Cardiac septum (tissue), 1 donor: ENCODE results near the gene SNX17. TPM values are rescaled to one million over a fixed set of nuclear protein-coding genes. Genes with fewer than 3 reads are reported as not detected.

Source experiments
- DNase-seq: peaks from one replicate; pipeline ENCODE4 v3.0.0-alpha.2; 2020; ENCODE audit warnings: low spot score
- intact Hi-C: fragments of 100-400 bp; cut with DNase I; formaldehyde crosslinking; loops from one replicate; pipeline ENCODE4 v1.14.0; 2022
- total RNA-seq: library from RNA; stranded (reverse); fragmentation: NEBNext Ultra II Directional; extraction: Animal tissue kit (Norgen Biotek cat#: 25700); gene quantifications from one replicate; pipeline ENCODE4 v1.2.1, GENCODE V29; 2021
- donor health status: DM: no; HTN: no; CAD: no.

Gene SNX17
- total RNA-seq, 1 donor from 2014 or later, result 80.3 TPM

DNA sequence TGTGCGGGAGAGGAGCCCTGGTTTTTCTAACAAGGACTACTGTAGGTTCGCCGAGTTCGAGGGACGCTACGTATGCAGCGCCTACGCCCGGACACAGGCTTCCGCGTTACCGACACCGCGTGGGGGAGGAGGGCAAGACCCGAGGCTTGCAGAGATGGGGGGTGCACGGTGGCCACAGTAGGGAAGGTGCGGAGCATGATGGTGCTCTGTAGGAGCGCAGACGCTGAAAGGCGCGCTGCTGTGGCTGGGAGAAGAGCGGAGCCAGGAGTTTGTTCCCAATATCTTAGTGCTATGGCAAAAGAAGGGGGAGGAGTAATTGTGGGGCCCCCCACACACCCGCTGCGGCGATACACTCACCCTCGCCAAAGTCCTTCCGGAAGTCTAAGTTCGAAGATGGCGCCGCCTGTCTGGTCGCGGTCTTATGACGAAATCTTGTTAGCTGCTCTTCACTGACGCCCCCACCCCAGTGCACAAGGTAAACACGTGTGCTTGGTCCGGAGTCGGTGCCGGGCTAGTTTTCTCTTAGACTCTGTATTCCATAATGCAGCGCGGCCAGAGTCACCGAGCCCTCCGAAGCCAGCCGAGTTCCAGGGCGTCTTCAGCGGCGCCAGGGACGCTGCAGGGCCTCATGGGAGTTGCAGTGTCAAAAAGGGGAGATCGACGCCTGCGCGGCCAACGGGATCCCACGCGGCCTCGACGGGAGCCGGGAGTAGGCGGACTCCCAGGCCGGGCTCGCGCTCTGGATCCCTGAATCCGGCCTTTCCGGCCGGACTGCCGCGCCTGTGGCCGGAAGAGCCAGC is 13.8 kb upstream of the SNX17 start, which contains the start of gene GTF3C2:
Gene GTF3C2, minus strand, starts transcription at position 383 of the 800 bp plus-strand sequence. CDS start 13,210 bp downstream, outside the sequence.
- peak; percentile 96 for DNase-seq
- intact Hi-C loops, result loop anchor here (1.0 to 2.0 kb wide), 2 partner anchors 14 to 34 kb away; partner anchors contain the start of genes EIF2B4, MPV17 and SNX17

DNA sequence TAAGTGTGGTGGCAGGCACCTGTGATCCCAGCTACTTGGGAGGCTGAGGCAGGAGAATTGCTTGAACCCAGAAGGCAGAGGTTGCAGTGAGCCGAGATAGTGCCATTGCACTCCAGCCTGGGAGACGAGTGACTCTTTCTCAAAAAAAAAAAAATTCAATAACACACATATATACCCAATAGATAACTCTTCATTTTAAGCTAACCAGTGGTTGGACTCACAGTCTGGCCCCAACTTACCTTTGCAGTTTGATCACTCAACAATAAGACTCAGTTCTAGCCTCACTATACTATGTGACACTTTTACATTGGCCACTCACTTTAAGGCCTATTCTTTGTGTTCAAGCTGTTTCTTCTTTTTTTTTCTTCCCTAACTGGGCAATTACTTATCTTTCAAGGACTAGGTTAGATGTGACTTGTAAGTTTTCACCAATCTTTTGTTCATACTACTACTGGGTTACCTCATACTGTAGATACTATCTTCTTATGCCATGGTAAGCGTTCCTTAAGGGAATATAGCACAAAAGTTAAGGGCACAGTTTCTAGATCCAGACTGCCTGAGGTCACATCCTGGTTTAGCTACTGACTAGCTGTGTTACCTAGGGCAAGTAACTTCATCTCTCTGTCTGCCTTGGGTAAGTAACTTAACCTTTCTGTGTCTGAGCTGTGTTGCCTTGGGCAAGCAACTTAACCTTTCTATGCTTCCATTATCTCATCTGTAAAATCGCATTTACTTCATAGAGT is 7.6 kb upstream of the SNX17 start:
- intact Hi-C loops, result no loop called here

DNA sequence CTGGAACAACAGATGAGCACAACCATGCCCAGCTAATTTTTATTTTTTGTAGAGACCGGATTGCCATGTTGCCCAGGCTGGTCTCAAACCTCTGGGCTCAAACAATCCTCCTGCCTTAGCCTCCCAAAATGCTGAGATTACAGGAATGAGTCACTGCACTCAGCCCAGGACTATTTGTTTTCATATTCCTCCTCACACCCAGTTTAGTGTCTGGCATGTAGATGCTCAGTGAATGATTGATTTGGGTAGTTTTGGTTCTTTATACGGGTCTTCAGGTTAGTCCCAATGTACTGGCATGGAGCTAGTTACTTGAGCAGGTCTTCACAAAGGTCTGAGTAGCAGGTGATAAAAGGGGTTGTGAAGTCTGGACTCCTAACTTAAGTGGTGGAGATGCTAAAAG is 6.5 kb upstream of the SNX17 start:
- intact Hi-C loops, result no loop called here

More for the DNA sequence above, 7.6 kb upstream of the SNX17 start:
- no peak for DNase-seq

DNA sequence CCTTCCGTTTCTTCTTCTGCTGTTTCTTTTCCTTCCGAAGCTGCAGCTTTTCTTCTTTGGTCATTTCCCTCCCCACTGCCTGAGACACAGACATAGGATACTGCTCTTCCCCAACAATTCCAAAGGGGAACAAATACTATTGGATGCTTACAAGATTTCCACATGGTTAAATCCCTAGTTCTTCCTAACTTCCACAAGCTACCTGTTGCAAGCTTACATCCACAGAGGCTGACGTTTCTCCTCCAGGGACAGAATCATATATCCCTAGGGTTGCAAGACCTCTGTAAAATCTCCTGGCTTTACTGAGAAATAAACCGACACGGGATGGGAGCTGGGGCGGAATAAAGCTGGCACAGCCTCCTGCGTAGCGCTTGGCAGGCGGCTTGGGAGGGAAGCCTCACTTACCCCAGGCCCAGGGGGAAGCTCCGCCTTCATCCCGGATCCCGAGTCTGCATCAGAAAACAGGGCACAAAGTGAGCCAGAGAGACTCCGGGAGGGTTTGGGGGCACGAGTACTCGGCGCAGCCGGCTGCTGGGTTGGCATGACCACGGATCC is 868 bp upstream of the SNX17 start:
- intact Hi-C loops, result loop anchor here (1.0 to 2.0 kb wide), 4 partner anchors 13 to 157 kb away; partner anchors contain the start of genes ATRAID, GTF3C2, MPV17 and NRBP1
- DNase-seq, result peak; percentile 78

More for the DNA sequence above, 6.5 kb upstream of the SNX17 start:
- DNase-seq, result no peak

DNA sequence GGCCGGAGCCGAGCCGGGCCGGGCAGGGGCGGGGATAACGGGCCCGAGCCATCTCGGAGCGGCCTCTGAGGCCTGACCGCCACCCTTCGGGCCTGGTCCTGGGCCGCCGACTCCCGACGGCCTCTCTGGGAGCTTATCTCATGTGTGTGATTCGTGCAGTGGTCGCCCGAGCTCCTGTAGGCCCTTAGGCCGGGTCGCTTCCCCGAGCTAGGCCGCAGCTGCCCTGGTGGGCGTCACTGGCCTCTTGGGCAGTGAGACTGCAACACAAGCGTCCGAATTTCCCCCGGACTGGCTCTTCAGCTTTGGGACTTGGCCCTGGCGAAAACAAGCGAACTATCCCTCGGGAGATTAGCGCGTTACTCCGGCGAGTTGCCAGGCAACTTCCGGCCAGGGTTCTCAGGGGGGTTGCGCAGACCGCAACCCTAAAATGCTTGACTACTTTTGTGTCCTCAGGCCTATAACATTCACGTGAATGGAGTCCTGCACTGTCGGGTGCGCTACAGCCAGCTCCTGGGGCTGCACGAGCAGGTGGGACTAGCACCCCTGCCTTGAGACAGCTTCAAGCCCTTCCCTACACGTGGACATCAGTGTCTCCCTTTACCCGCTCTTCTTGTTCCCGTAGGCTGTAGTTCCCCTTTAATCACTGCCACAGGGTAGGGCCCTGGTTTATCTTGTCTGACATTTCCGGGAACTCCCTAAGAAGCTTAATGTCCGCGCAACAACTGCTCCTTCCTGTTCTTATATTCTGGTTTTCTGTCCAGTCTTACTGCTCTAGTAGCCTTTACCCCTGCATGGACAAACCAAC is 602 bp downstream of the SNX17 start:
- DNase-seq, result peak; percentile 77
- intact Hi-C loops, result loop anchor here (1.0 to 2.0 kb wide), 4 partner anchors 15 to 158 kb away; partner anchors contain the start of genes ATRAID, GTF3C2, MPV17 and NRBP1

DNA sequence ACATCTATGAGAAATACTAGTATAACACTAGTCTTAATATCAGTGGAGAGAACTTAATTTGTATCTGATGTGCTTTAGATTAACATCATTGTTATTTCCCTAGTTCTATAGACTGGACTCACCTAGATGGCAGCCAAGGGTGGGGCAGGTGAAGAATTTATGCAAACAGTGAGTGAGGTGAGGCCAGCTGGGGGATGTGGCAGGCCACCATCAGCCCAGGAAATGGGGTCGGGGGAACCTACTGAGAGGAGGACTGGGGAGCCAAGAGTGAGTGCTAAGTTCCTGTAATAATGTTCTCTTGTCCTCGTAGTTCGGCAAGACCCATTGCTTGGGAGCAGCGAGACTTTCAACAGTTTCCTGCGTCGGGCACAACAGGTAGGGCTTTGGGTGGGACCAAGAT is 2.5 kb downstream of the SNX17 start:
- intact Hi-C loops, result no loop called here
- no peak for DNase-seq

DNA sequence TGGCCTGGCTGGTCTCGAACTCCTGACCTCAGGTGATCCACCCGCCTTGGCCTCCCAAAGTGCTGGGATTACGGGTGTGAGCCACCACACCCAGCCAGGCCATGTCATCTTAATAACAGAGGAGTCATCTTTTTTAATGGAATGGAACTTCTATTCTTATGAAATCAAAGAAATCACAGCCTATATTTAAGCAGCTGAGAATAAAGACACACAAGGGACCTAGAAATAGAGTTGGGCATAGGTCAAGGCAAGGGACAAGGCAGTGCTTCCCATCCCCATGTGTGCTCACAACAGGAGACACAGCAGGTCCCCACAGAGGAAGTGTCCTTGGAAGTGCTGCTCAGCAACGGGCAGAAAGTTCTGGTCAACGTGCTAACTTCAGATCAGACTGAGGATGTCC is 3.2 kb downstream of the SNX17 start:
- DNase-seq, result no peak
- intact Hi-C loops, result no loop called here

DNA sequence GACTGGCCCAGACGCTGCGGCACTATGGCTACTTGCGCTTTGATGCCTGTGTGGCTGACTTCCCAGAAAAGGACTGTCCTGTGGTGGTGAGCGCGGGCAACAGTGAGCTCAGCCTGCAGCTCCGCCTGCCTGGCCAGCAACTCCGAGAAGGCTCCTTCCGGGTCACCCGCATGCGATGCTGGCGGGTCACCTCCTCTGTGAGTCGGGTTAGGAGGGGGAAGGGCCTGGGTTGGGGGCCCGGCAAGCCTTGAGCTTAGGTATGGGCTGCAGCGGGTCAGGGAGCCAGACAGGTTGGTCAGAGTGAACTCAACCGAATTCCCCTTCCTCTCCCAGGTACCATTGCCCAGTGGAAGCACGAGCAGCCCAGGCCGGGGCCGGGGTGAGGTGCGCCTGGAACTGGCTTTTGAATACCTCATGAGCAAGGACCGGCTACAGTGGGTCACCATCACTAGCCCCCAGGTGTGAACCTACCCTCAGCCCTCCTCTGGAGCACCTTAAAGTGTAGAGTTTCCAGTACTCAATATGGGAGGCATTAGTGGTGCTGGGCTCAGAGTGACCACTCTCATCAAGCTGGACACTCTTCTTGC is 5.2 kb downstream of the SNX17 start:
- intact Hi-C loops, result no loop called here
- DNase-seq, result no peak

DNA sequence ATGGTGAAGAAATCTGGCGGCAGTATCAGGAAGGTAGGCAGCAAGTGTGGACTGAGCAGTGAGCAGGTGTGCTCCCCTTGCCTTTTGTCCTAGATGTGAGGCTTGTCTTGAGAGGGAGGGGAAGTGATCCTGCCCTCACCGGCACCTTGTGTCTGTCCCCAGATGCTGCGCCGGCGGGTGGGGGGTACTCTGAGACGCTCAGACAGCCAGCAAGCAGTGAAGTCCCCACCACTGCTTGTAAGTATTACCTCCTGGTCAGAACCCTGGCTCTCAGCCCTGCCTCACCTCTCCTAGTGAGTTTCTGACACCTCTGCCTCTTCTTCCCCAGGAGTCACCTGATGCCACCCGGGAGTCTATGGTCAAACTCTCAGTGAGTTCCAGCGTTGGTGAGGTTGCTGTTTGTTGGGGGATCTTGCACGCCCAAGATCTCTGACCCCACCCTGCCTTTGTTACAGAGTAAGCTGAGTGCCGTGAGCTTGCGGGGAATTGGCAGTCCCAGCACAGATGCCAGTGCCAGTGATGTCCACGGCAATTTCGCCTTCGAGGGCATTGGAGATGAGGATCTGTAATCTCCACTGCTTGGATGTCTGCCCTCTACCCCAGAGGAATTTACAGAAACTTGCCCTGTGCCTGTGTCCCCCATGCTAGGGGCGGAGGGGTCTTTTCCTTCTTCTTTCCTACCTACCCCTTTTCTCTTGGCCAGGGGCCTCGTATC is 5.9 kb downstream of the SNX17 start:
- intact Hi-C loops, result no loop called here

DNA sequence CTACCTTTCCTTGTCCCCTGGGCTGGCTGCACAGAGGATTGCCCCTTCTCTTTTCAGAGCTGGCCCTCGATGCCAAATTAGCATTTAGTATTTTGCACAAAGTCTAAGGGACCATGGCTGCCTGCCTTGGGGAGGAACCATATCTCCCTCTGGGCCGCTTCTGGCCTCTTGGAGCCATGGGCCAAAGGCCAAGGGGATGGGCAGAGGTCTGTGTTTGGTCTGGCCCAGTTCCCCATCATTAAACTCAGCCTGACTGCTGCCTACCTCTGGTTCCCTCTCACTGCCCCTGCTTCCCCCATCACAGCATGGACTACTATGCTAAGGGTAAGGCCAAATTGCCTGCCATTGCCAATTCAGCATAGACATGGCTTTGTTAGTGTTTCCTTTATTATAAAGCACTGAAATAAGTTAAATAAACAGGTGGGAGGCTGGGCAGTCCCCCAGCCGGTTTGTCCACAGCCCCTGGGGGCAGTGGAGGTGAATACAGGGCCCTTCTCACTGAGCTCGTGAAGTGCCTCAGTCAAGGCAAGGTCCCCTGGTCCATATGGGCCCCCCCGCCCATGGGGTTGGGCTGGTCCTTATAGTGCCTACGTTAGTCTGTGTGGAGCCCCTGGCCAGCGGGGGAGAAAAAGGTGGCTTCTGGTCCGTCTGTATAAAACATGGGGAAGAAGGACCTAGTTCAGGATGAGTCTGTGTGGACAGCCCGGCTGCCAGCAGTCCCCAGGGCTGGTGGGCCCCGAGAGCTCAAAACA is 6.6 kb downstream of the SNX17 start:
- no peak for DNase-seq
- intact Hi-C loops, result no loop called here

More for the DNA sequence above, 5.9 kb downstream of the SNX17 start:
- no peak for DNase-seq

DNA sequence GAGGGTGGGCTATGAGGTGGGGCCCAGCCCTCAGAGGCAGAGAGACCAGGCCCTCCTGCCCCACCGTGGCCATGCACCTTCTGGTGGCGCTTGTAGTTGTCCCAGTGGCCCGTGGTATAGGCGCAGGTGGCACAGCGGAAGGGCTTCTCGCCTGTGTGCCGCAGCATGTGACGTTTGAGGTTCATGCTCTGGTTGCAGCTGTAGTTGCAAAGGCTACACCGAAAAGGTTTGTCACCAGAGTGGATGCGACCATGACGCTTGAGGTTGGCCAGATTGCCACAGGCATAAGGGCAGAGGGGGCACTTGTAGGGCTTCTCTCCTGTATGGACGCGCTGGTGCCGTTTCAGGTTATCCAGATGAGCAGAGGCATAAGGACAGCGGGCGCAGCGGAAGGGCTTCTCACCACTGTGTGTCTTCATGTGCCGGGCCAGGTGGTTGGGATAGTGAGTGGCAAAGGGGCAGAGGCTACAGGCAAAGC is 7.2 kb downstream of the SNX17 start:
- no peak for DNase-seq
- intact Hi-C loops, result no loop called here

DNA sequence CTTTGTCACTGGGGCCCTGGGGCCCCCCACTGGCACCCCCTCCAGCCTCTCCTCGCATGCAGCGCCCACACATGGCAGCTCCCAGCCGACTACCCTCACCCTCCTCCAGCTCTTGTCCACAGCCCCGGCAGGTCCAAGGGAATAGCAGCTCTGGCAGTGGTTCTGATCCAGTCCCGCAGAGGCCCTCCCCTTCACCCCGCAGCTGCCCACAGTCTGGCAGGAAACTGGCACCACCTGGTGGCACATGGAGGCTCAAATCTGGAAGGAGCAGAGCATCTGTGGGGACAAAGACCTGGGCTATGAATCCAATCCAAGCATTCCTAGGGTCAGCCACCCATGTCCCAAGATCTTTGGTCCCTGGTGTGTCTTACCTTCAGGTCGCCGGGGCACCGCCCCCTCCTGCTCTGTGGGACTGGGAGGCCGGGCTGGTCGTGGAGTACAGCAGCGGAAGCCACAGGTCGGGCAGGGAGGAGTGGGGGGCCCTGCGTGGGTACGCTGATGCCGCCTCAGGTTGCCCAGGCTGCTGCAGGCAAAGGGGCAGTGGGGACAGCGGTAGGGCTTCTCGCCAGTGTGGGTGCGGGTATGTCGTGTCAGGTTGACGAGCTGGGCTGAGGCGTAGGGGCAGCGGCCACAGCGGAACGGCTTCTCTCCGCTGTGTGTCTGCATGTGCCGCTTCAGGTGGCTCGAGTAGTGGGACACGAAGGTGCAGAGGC is 7.8 kb downstream of the SNX17 start:
- intact Hi-C loops, result no loop called here
- no peak for DNase-seq

DNA sequence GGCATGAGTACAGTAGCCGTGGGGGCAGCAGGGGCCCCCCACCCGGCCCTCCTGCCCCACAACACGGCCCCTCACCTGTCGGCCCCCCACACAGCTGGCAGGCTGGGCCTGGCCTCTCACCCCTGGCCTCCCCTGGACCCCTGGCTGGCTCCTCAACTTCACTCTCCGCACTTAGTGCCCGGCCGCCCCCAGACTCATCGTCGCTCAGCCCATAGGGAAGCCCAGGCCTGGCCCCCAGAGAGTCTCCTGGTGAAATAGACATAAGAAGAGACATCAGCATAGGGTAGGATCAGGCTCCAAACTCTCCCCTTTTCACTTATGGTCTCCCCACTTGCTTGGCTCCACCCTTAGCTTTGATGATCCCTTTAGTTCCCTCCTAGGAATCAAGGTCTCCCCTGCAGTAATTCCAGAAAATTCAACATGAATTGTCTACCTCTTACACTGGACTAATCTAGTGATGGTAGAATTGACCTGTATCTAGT is 8.4 kb downstream of the SNX17 start:
- intact Hi-C loops, result no loop called here
- DNase-seq, result no peak

DNA sequence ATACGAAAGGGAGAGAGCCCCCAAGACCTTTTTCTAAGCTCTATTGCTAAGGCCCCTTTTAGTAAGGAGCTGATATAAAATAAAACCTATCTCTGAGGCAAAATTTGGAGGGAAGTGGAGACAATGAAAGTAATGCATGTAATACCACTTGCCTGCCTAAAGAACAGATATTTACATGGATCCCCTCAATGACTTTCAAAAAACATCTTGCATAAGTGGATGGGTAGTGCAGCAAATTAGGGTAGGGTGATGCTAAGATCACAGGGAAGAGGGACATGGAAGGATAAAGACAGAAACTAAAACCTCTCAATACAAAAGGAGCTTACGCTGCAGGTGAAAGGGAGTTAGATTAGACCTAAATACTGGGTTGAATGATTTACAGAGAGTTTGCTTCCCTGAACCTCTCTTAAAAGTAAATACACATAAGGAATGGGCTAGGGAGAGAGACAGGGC is 9.0 kb downstream of the SNX17 start:
- intact Hi-C loops, result no loop called here
- DNase-seq, result no peak

DNA sequence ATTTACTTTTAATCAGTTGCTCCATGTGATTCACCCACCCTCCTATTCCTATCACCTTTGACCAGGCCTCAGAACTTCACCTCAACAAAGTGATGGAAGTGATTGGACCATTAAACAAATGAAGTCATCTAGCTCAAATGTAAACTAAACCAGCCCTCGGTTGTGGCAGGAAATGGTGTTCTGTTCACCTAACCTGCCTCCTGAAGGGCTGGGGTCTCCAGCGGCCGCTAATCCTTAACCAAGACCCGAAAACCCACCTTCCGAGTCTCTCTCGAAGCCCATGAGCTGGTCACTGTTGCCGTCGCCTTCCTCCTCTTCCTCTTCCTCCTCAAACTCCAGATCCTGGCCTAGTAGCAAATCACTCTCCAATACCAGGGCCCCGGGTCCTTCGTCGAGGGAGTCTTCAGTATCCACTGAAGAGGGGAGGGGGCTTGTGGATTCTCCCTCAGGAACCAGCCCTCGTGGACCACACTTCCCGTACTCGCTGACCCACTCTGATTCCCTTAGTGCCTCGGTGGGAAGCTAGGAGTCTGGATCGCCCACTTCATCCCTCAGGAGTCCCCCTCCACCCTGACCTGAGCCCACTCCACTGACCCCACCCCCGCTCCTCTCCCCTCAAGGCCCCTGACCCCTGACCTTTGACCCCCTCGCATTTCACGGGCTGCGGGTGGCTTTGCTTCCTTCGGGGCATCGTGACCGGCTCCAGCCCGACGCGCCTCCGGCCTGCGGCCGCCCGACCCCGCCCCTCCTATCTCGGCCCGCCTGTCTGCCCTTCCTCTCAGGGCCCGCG is 9.6 kb downstream of the SNX17 start:
- peak; percentile 86 for DNase-seq
- intact Hi-C loops, result loop anchor here (2.0 kb wide), 2 partner anchors 29 to 49 kb away; partner anchors contain the start of genes NRBP1 and PPM1G
